Stimulated activated CD4-positive, alpha-beta T cell treated with anti-CD3 and anti-CD28 coated beads, Interleukin-4, amount 100 ng/mL, for 48 hours (primary cell): Measurements from ENCODE around the gene IGF1.
"Not testable (repeated sequence)": the region's sequence is repeated elsewhere in the genome, so short reads cannot be mapped to it uniquely, and the experiment has no call there.

Experiments used
- DNase-seq, 2 donors: peaks; one replicate each; pipeline ENCODE4 v3.0.0-alpha.2; 2020; ENCODE audit warnings: low read depth in 2 of 2

Gene IGF1

GRCh38 chr12:102461501-102461900 lies 18.9 kb downstream of the IGF1 start:
- DNase-seq, result no peak

GRCh38 chr12:102459314-102459713 lies 21.0 kb downstream of the IGF1 start:
- no peak for DNase-seq

GRCh38 chr12:102454808-102455760 lies 25.3 kb downstream of the IGF1 start:
- DNase-seq, result no peak

- no peak for DNase-seq
Measured at GRCh38 chr12:102454330-102454729, 26.0 kb downstream of the IGF1 start.

GRCh38 chr12:102452605-102453004 lies 27.8 kb downstream of the IGF1 start:
- DNase-seq, result no peak

- DNase-seq, result not testable (repeated sequence)
Measured at GRCh38 chr12:102449018-102449417, 31.3 kb downstream of the IGF1 start.

GRCh38 chr12:102447426-102447825 lies 32.9 kb downstream of the IGF1 start:
- DNase-seq, result not testable (repeated sequence)

GRCh38 chr12:102444707-102445106 lies 35.7 kb downstream of the IGF1 start:
- no peak for DNase-seq

- no peak for DNase-seq
Measured at GRCh38 chr12:102444093-102444492, 36.3 kb downstream of the IGF1 start.

GRCh38 chr12:102441077-102441596 lies 39.2 kb downstream of the IGF1 start:
- DNase-seq, result no peak

GRCh38 chr12:102439426-102440405 lies 40.6 kb downstream of the IGF1 start:
- DNase-seq, result no peak

GRCh38 chr12:102438827-102439210 lies 41.5 kb downstream of the IGF1 start:
- DNase-seq, result no peak

GRCh38 chr12:102438047-102438826 lies 42.1 kb downstream of the IGF1 start:
- no peak for DNase-seq

- DNase-seq, result no peak
Measured at GRCh38 chr12:102437511-102437910, 42.9 kb downstream of the IGF1 start.

GRCh38 chr12:102436867-102437266 lies 43.5 kb downstream of the IGF1 start:
- no peak for DNase-seq

GRCh38 chr12:102435827-102436436 lies 44.4 kb downstream of the IGF1 start:
- no peak for DNase-seq

- no peak for DNase-seq
Measured at GRCh38 chr12:102433304-102433703, 47.1 kb downstream of the IGF1 start.

- DNase-seq, result no peak
Measured at GRCh38 chr12:102430661-102431060, 49.7 kb downstream of the IGF1 start.

GRCh38 chr12:102429211-102430154 lies 50.9 kb downstream of the IGF1 start:
- no peak for DNase-seq

- DNase-seq, result no peak
Measured at GRCh38 chr12:102427543-102427941, 52.8 kb downstream of the IGF1 start.
